Stimulated activated naive CD8-positive, alpha-beta T cell treated with anti-CD3 and anti-CD28 coated beads, Interleukin-15, Interleukin-2, amounts not matched to agents 100 U/mL and 50 U/mL, for 24 hours (primary cell): Measurements from ENCODE around the gene FLII.

Experiments
- ATAC-seq: fragments of 150-1000 bp; cut with Tn5 transposase; one replicate; pipeline ENCODE4 v1.10.0; 2021
- DNase-seq: peaks from one replicate; pipeline ENCODE4 v3.0.0; 2021

The FLII gene

DNA sequence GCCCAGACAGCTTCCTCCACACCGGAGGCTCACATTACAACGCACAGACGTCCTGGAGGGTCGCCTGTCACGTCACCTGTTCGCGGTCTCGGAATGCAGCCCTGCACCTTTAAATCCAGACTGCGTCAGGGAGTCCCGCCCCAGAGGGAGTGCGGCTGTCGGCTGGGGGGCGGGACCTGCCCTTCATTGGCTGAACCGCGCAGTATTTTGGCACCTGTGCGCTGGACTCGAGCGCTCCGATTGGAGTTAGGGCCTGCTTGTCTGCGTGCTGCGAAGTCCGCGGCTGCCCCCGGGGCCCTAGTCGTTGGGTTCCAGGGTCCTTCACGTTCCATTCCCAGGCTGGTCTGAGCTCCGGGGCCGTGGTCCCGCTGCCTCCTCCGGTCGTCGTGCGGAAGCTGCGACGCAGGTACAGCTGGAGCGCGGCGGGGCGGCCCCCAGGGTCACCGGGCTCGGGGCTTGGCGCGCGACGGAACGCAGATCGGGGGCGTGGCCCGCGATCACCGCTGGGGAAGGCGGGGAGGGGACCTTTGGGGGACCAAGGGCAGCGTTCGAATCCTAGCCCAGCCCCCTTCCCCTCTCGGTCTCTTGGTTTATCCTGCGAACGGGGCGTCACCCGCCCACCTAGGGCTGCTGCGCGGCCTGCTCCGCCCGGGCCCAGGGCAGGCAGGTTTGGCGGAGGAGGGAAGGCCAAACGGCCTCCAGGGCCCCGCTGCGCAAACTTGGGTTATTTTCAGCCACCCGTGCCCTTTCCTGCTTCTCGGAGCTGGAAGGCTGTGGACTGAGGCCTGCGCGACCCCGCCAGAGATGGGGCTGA lies 2.0 kb upstream of the FLII start, which contains the start of gene MIEF2:
MIEF2 (plus strand) TSS at position 331 of the 814 bp plus-strand sequence. CDS start 2,059 bp downstream, outside the sequence.
- ATAC-seq (peak; percentile 90), DNase-seq (peak; percentile 93)

DNA sequence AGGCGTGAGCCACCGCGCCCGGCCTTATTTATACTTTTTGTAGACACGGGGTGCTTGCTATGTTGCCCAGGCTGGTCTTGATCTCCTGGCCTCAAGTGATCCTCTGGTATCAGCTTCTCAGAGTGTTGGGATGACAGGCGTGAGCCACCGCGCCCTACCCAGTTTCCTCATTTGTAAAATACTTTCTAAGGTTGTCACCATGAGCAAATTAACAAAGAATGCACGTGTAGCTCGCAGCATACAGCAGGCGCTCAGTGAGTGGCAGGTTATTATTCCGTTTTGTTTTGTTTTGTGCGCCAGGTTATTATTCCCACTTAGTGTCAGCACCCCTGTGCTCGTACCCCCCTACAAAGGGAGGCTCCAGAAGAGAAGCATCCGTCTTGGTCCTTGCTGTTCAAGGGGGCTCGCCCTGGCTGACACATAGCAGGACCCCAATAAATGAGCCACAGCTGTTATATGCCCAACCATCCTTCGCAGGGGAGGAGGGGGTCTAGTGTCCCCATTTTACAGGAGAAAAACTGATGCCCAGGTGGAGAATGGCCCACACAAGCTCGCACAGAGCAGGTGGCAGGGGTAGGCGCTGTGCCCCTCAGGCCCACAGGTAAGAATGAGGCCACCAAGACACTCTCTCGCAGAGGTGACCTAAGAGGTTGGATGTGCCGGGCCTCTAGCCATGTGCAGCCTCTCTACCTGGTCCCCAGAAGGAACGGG lies 1.2 kb upstream of the FLII start:
- DNase-seq (no peak), ATAC-seq (no peak)

DNA sequence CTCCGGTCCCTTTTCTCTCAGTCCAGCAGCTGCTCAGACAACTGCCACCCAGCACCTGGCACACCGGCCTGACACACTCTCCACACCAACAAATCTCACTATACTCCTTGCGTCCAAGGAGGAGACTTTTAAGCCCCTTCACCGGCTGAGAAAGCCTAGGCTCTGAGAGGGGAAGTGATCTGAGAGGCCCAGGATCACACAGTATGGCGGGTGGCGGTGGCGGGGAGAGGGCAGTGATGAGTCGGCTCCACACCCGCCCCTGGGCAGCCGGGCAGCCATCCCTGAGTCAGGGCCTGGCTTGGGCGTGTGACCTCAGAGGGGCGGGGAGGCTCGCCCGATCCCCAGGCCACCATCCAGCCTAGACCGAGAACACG lies 569 bp downstream of the FLII start:
- ATAC-seq (peak; percentile 35), DNase-seq (peak; percentile 69)

DNA sequence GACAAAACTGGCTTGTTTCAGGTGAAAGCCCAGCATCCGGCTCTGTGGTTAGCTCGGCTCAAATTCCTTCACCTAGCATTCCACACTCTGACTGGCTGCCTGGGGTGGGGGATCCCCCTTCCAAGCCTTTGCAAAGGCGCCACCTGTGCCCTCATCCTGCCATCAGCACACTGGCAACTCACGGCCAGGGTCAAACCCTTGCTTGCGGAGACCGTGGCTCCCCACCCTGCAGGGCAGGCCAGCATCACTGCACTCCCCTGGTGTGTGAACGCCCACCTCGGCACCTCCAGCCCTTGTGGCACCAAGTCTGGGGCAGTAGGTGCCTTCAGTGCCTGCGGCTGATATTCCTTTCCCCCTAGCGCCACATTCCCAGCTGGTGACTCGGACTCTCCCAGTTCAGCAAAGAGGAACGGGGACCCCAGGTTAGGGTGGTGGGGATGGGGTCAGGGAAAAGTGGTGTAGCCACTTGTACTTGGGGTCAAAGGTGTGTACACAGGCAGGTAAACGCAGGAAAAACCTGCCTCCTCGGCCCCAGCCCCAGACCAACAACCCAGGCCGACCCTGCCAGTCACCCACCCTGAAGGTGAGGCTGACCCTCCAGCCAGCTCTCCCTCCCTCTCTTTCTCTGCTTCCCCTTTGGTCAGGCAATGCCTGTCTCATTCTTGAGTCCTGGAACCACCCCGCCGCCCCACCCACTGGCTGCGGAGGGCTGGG lies 1.1 kb downstream of the FLII start:
- DNase-seq (peak; percentile 38), ATAC-seq (no peak)

DNA sequence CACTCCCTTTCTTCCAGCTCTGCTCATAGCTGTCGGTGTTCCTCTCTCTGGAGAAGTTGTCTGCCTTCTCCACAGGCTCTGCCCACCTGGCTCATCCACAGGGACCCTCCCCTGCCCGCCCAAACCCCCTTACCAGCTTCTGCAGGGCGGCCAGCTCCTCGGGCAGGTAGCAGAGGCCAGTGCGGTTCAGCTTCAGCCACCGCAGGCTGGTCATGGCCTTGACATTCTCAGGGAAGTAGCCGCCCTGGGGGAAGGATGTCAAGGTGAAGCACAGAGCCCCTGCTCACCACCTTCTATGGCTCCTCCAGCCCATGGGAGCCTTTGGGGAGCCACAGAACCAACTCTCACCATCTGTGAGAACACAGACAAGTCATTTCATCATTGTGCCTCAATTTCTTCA lies 1.8 kb downstream of the FLII start:
- ATAC-seq, result no peak

DNA sequence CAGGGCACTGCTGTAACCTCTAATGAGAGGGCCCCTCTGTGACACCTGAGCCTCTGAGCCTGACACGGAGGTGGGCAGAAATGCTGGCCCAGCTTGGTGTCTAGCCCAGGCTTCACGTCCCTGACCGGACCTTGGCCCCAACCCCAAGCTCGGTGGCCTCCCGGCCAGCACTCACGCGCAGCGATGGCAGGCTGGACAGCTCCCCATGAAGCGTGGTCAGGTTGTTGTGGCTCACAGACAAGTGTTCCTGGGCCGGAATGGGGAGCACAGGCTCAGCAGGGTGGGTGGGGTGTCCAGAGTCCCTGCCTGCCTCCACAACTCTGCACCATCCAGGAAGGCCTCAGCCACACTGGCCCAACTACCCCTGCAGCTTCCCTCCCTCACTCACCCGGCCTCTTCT lies 2.2 kb downstream of the FLII start:
- ATAC-seq (no peak), DNase-seq (no peak)

More for the DNA sequence above, 1.8 kb downstream of the FLII start:
- no peak for DNase-seq

DNA sequence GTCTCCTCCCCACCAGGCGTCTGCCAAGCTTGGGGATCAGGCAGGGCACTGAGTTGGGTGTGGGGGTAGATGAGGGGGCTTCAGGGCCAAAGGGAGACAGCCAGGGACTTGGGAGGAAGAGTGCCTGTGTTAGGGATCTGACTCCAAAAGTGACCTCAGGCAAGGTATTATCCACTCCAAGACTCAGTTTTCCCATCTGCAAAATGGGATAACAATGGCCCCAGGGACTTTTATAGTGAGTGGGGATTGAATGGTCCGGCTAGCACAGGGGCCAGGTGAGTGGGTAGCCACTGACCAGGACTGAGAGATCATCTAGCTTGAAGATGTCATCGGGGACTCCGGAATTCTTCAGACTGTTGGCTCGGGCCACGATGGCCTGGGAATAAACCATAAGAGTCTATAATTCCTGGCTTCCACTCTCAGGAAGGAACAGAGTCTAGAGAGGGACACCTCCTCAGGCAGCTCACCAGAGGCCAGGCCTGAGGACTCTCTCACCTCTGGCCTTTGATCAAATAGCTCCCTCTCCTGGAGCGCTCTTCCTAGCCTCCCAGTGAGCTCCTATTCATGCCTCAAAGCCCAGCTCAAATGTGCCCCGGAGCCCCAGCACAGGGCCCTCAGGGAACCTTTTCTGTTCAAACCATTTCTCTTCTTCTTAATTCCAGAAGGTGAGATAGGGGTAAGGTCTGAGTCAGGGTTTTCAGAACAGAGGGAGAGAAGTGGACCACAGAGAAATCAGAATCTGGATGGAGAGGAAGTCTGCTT lies 3.5 kb downstream of the FLII start:
- no peak for DNase-seq

DNA sequence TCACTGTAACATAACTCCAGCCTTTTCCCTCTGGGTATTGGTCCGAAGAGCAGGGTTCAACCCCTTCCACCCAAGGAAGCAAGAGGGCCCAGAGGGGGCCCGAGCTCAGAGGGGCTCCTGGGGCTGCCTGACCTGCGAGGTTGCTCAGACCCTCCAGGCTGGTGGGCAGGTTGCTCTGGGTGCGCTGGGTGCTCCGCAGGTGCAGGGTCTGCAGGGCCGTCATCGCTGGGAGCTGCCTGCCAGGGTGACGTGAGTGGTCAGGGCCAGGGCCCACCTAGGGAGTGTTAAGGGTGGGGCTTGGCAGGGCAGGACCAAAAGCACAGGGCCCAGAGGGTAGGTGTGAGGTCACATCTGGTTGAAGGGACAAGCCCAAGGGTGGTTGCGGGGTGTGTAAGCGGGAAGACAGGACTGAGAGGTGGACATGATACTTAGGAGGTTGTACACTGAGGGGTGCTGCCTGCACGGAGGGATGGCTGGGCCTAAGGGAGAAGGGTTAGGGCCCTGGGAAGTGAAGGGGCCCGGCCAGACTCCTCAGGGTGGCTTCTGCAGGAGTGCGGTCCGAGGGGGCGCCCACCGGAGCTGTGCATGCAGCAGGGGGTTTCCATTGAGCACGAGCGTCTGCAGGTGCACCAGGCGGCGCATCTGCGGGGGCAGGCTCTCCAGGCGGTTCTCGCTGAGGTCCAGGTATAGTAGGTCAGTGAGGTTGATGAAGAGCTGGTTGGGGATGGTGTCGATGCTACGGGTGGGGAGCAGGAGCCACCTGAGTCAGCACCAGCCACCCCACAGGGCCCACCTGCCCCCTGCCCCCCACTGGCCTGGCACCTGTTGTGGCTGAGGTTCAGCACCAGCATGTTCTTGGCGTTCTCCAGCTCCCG lies 4.4 kb downstream of the FLII start:
- ATAC-seq (no peak), DNase-seq (no peak)

More for the DNA sequence above, 3.5 kb downstream of the FLII start:
- no peak for ATAC-seq

DNA sequence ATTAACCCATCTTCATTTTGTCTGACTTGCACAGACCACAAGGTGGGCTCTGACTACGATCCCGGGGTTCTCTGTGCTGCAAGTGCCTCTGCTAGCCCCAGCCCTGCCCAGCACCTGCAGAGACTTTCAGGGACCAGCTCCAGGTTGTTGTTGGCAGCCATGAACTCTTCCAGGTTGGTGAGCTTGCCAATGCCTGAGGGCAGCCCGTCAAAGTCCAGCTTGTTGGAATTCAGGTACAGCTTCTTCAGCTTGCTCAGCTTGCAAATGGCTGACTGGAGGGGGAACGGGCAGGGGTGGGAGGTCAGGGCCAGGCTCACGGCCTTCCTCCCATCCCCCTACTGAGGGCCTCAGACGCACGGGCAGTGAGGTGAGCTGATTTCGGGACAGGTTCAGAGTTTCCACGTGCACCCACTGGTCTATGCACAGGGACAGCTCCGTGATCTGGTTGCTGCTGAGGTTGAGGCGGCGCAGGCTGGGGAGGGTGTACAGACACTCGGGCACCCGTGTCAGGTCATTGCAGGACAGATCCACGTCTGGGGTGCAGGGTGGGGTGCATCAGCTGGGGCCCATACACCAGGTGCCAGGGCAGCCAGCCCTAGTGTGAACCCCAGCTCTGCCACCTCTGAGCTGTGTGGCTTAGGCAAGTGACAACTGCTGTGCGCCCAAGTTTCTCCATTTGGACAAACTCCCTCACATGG lies 5.2 kb downstream of the FLII start:
- no peak for ATAC-seq
- no peak for DNase-seq

DNA sequence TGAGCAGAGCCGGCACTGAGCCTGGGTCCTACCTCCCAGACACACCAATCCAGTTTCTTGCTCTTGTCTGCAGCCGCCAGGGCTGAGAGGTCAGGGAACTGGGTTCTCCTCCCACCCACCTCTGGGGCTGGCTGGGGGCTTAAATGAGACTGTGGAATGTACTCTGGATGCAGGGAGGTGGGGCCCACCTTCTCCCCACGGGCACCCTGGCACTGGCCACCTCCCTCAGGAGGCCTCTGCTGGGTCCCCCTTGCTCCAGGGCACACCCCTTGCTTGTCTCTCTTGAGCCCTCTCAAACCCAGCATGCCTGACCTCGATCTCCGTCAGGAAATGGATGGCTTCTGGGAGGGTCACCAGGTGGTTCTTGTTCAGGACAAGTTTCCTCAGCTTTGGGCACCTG lies 6.4 kb downstream of the FLII start:
- DNase-seq (no peak), ATAC-seq (no peak)

DNA sequence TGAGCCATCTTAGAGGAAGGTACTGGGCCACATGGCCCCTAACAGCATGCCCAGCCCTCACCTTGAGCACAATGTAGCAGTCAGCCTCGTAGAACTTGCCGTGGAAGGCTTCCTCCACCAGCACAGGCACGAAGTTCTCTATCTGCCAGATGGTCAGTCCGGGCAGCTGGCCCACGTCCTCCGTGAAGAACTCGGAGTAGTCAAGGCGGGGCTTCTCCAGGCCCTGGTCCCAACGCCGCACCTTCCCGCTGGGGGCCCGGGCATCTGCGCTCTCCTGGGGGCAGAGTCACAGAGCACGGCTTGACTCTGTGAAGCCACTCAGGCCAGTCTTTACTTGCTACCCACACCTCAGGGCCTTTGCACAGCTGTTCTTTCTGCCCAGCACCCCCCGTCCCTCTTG lies 7.3 kb downstream of the FLII start:
- ATAC-seq (no peak), DNase-seq (no peak)

DNA sequence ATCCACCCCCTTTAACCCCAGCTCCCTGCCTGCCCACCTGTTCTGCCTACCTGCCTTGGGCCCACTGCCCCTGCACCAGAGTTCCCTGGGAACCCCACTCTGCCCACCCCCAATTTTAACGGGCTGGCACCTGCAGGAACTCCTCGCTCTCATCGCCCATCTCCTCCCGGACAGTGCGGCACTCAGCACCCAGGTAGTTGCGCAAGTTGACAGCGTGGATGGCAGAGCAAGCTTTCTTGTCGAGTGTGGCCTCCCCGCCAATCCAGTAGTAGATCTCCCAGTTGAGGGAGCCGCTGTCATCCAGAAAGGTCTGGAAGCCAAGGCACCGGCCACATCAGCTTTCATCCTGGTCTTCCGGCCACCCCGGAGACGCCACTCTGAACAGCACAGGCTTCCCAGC lies 7.8 kb downstream of the FLII start:
- no peak for ATAC-seq
- no peak for DNase-seq

DNA sequence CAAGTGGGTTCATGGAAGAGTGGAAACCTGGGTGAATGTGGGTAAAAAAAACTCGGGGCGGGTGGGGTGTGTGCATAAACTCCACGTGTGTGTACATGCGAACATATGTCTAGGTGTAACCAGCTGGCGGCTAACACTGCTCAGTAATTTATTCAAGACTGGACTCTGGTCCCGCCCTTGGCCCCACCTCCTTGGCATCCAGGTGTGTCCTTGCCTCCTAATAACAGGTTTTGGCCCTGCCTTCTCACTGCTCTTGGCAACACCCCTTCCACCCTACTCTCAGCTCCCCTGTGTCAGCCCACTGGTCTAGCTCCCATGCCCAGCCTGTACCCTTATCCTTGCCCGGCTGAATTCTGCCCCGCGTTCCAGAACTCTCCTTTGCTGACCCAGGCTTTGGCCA lies 8.3 kb downstream of the FLII start:
- DNase-seq (no peak), ATAC-seq (no peak)

DNA sequence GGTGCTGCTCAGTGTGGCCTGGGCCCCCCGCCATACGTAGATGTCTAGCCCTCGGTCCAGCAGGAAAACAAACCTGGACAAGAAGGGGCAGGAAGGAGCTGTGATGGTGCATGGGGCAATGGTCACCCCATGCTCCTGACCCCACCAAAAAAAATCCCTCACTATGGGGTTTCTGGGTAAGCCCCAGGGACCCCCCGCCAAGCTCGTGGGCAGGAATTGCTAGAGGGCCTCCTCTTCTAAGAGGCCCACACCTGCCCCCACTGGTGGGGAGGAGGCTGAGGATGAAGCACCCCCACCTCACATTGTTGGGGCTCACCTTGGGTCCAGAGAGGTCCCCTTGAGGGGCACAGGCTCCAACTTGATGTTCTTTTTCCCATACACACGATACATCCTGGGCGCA lies 9.7 kb downstream of the FLII start:
- DNase-seq, result no peak
- ATAC-seq, result no peak

DNA sequence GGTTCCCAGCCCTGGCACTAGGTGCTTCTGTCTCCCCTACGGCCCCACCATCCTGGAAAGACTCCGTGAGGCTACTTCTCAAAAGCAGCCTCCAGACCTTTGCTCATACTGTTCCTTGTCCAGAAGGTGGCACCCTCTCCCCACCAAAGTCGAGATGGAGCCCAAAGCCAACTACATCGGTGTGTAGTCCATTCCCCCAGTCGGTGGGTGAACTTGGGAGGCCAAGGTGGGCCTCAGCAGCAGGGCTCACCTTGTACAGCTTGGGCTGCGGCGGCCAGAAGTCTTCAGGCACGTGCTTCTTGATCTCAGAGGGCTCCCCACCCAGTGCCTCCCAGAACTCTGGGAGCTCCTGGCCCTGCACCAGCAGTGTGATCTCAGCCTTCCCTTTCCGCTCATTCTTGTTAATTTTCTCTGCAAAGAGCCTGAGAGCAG lies 10.2 kb downstream of the FLII start:
- ATAC-seq (peak; percentile 45), DNase-seq (peak; percentile 71)

DNA sequence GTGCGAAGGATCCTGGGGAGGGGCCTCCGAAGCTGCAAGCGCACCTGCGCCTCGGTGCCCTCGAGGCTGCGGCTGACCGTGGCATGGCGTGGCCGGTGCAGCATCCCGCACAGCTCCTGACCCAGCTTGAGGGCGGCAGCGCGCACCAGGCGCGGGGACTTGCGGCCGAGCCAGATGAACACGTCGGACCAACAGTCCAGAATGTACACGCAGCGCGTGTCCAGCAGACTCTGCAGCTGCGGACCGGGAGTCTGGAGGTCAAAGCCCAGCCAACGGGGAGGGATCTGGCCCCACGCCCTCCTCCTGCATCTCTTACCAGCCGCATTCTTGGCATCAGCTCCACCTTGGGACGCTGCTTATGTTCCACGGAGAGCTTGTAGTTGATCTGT lies 10.9 kb downstream of the FLII start:
- no peak for ATAC-seq

DNA sequence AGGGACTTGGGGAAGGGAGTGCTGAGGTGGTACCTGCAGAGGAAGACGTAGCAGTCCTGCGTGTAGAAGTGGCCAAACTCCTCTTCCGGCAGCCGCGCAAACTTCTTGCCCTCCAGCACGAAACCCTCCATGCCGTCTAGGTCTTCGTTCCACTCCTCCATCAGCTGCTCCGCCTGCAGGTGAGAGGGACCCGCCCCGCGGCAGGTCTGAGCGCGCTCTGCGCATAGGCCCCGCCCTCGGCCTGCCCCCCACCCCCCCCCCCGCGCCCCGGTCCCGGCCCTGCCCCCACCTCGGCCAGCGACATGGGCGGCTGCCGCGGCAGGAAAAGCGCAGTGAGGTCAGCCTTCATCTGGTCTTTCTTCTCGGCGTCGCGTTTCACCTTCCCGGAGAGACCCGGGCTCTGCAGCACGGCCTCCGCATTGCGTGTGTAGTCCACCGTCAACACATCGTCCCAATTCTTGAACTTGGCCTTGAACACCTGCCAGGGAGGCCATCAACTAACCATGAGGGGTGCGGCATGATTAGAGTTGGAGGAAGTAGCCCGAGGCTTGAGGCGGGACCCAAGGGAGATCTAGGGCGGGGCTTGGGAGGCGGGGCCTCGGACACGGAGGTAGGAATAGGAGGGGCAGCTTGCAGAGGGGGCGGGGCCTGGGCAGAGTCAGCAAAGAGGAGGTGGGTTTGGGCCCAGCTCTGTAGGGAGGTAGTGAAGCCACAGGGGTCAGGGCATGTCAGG lies 11.5 kb downstream of the FLII start:
- ATAC-seq (peak; percentile 20), DNase-seq (peak; percentile 53)

More for the DNA sequence above, 10.9 kb downstream of the FLII start:
- DNase-seq, result no peak

DNA sequence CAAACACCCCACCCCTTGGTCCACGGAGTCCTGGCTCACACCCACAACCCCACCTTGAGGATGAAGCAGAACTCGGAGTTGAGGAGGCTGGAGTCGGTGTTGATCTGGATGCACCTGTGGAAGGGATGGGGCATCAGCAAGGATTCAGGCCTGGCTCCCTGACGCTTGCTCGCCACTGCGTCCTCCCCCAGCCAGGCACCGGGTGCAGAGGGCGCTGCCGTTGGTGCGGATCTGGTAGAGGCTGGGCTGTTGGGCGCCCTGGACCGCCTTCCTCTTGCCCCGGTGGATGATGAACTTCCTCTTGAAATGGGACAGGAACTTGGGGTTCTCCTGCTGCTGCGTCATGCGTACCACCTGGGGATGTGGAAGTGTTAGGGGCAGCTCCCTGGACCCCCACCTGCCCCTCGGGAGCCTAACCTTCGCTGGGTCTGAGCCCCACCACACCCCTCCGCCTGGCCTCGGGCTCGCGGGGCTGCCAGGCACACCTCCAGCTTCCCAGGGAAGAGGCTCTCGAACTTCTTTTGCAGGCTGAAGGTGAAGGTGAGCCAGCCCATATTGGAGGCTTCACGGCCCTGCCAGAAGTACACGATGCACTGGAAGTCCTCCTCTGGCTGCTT lies 12.3 kb downstream of the FLII start:
- DNase-seq (no peak), ATAC-seq (no peak)

DNA sequence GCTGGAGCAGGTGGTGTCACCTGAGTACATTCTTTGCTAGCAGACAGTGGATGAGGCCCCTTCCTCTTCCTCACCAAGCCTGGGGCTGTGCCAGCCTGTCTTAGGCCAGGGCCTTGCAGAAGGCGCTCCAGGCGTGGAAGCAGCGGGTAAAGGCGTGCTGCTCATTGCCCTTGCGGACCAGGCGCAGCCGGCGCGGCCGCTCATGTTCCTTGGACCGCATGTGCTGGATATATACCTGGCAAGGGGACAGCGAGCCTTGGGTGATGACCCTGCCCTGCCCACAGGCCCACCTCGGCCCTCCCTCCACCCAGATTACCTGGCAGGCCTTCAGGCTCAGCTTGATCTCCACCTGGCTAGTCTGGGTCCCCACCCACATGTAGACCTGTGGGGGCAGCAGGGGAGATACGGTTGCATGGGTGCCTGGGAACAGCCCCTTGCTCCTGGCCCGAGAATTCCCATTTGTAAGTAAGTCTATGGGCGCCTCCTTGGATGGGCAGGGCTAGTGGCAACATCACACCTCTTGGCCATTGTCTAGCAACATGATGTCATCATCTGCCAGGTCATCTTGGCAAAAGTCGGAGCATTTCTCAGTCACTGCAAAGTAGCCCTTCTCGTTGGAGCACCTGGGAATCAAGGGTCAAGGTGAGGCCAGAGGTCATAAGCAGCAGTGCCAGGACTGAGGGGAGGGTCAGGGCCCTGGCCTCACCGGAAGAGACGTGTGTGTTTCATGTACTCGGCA lies 13.3 kb downstream of the FLII start:
- no peak for ATAC-seq

More for the DNA sequence above, 13.3 kb downstream of the FLII start:
- no peak for DNase-seq
